Right ventricle myocardium superior (tissue), 1 donor: ENCODE data around the gene ARHGEF28. TPM values are rescaled to one million over a fixed set of nuclear protein-coding genes. Genes with fewer than 3 reads are reported as not detected.

Experiments
- ATAC-seq: fragments of 200-7000 bp; cut with Tn5 transposase; one replicate; pipeline ENCODE4 v1.9.1; 2020; ENCODE audit warnings: mild to moderate bottlenecking; ENCODE audit not compliant: poor library complexity
- DNase-seq: peaks from one replicate; pipeline ENCODE4 v3.0.0-alpha.2; 2020
- intact Hi-C: fragments of 100-400 bp; cut with DNase I; formaldehyde crosslinking; loops from one replicate; pipeline ENCODE4 v1.11.2; 2022
- total RNA-seq: library from RNA; stranded (reverse); fragmentation: NEBNext Ultra II Directional; extraction: Animal tissue kit (Norgen Biotek cat#: 25700); gene quantifications from one replicate; pipeline ENCODE4 v1.2.1, GENCODE V29; 2021
- donor health status: DM: no; HTN: yes; CAD: no; lungs with severe emphysema.

ARHGEF28 gene
- total RNA-seq, 1 donor from 2014 or later: 1.6 TPM

DNA sequence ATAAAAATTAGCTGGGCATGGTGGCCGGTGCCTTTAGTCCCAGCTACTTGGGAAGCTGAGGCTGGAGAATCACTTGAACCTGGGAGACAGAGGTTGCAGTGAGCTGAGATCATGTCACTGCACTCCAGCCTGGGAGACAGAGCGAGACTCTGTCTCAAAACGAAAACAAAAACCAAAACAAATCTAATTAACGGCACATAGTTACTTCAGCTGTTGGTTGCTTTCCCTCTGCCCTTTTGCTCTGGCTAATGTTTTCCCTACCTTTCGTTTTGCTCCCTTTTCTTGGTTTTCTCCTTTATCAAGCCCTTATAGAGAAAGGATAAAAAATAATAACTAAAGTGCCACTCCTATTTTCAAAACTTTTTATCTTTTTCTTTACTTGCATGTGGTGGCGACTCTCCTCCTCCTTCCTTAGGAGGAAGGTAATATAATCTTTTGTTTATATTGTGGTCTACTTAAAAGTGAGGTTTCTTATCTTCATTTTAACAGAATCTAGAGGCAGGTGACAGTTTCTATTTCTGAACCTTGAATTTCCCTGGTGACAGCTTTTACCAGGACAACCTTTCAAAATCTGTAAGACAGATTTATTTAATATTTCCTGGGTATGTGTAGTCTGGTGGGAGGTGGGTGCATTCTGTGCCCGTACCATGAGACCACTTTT lies 125.4 kb downstream of the ARHGEF28 start:
- DNase-seq (no peak), ATAC-seq (no peak)
- intact Hi-C loops: no loop called here

DNA sequence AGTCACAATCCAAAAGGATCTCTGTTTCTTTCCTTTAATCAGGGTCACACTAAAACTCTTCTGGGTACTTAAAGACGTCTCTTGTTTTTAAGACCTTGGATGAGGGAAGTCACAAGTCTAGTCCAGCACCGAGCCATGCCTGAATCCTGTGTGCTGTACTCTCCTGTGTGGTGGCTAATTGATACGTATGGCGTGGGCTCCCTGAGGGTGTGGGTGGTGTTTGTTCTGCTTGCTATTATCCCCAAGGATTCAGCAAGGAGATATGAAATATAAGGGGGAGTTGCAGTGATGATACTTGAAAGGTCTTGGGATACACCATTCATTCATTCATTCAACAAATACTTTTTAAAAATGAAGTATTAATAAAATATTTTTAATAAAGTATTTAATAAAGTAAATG lies 128.3 kb downstream of the ARHGEF28 start:
- no peak for DNase-seq
- ATAC-seq: no peak
- intact Hi-C loops: no loop called here

DNA sequence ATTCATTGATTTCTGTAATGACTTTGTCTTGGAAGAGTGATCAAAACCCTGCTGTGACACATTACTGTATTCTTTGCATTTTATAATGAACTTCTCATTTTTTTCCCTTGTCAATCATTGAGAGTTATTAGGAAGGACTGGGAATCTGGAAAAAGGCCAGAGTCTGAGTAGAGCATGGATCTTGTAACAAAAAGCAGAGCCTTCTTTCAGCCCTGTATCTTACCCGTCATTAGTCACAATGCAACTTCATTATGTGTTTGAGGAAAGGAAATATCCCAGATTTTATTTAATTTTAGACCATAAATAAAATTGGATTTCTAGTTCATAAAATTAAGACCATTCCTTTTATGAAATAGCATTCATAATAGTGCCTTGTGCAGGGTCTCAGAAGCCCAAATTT lies 131.4 kb downstream of the ARHGEF28 start:
- ATAC-seq (no peak), DNase-seq (no peak)
- intact Hi-C loops: no loop called here

DNA sequence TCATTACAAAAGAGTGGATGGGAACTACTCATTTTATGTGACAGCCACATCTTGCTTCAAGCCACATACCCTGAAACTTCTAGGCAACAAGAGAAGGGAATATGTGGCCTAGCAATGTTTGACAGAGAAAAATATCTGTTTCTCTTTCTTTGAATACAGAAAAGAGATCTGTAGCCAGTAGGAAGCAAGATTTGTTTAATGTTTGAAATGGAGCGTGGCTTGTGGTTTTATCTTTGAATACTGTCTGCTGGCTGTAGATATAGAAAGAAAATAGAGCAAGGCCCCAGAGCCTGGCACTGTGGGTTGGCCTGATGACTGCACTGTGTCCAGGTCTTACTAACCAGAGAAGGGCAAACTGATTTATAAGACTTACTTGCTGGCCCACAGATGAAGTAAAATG lies 133.8 kb downstream of the ARHGEF28 start:
- intact Hi-C loops: no loop called here
- ATAC-seq (no peak), DNase-seq (no peak)

DNA sequence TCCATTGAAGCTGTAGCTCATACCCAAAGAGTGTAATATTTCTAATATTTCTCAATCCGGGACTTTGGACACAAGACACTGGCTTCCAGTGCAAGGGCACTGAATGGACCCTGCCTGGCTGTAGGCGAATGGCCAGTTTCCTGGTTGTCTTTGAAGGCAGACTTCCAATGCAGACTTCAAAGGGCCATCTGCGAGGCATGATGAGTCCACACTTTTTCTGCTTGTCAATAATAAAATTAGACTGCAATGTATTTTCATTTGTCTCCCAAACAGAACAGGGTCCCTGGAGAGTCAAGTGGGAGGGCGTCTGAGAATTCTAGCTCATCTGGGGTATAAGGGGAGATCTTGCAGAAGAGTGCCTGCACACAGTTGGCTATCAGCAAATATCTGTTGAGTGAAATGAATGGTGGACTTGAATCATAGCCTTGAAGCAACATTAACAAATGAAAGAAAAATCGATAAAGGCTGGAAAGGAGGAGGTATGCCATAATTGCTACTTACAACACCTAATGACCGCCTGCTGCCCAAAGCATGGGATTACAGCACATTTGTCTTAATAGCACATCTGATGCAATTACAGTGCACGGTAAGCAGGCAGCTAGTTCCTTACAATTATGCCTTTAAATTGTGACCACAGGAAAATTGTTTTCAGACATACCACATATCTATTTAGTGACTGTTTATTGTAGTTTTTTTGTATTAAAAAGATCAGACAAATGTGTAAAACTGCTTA lies 137.5 kb downstream of the ARHGEF28 start:
- intact Hi-C loops: no loop called here
- ATAC-seq (no peak), DNase-seq (no peak)

DNA sequence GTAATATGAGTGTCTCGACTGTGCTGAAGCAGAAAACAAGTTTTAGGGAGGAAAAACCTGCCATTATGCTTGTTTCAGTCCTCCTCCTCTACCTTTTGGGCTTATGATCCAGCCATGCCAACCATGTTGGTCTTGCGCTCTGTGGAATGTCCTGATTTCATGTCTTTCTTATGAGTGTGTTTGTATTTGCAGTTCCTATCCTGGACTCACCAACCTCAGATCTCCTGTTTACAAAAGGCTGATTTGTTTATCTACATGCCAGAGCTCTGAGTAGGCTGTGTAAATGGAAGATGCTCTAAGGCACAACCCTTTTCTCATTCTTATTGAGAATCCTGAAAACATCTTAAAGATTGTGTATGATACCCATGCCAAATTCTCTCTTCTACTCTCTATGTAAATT lies 138.6 kb downstream of the ARHGEF28 start:
- intact Hi-C loops: no loop called here
- ATAC-seq (no peak), DNase-seq (no peak)

DNA sequence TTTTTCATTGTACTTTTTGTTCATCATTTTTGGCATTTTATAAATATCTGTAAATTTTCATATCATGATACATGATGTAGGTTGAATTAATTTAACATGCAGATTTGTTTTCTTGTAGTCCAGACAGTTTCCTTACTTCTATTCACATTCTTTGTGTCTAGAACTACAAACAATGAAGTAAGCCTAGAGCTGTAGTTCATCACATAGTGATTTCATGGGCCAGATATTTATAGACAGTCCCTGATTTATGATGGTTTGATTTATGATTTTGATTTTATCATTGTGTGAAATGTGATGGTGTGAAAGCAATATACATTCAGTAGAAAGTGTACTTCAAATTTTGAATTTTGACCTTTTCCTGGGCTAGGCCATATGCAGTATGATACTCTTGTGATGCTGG lies 139.0 kb downstream of the ARHGEF28 start:
- no peak for ATAC-seq
- DNase-seq: no peak
- intact Hi-C loops: no loop called here

DNA sequence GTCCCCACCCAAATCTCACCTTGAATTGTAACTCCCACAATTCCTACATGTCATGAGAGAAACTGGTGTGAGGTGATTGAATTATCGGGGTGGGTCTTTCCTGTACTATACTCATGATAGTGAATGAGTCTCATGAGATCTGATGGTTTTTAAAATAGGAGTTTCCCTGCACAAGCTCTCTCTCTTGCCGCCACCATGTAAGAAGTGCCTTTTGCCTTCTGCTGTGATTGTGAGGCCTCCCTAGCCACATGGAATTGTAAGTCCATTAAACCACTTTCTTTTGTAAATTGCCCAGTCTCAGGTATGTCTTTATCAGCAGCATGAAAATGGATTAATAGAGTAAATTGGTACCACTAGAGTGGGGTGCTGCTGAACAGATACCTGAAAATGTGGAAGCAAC lies 140.9 kb downstream of the ARHGEF28 start:
- no peak for DNase-seq
- intact Hi-C loops: no loop called here

DNA sequence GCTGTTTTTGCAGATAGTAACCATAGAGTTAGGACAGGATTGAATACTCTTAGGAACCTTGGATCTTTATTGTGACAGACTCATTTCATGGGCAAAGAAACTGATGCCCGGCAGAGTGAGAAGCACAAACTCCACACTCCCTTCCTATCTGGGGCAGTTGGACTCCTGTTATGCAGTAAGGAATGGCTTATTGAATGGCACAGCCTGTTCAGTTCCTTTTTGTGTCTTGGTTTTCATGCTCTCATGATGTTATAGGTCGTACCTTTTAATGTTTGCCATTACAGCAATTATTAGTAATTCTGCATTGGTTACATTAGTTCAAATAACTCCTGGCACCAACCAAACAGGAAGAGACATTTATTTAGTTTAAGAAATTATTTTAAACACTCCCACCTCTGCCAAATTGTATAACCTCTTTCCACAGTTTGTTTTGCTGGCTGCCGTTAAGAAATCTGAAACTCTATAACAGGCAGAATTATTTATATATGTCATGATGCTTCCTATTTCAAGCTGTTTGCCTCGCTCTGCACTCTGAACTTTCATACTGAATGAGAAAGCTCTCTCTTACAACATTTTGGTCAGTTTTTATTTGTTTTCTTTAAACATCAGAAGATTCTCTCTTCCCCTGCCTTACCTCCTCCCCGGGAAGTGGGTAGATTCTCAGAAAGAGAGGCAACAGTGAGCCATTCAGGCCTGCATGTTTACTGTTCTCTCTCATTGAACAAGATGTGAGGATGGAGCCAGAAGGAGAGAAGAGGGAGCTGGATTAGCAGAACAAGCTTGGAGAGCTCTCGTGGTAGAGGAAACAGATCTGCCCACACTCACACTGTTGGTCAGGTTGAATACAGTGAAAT lies 144.4 kb downstream of the ARHGEF28 start:
- no peak for DNase-seq
- intact Hi-C loops: no loop called here
- no peak for ATAC-seq

More for the DNA sequence above, 140.9 kb downstream of the ARHGEF28 start:
- no peak for ATAC-seq

DNA sequence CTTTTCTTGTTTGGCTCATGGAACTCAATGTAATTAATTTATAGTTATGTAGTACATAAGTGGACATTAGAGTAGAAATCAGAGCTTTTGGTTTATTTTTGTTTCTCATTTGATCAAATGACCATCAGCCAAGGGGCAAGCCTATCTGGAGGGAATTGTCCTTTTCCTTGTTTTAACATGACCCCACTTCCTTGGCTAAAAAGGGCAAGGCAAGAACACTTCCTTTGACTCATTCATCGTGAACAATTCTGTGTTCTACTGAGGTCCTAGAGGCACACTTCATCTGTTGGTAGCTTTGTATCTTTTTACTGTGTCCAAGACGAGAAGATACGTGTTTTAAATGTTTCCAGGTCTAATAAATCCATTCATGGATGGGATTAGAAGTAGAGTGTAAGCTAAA lies 148.9 kb downstream of the ARHGEF28 start:
- no peak for DNase-seq
- intact Hi-C loops: no loop called here
- no peak for ATAC-seq

DNA sequence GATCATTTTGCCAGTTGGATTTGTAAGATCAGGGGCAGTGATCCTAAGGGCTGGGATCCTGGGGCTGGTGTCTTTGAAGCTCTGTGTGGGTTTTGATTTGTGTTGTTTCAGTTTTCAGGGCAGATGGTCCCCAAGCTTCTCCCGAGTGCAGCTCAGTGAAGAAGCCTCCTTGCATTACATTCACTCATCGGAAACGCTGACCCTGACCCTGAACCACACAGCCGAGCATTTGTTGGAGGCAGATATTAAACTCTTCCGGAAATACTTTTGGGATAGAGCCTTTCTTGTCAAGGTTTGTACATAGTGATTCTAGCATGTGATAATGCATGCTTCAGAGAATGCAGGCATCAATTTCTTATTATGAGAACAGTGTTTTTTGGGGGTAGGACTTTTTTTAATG lies 150.4 kb downstream of the ARHGEF28 start:
- ATAC-seq (no peak), DNase-seq (no peak)
- intact Hi-C loops: no loop called here

DNA sequence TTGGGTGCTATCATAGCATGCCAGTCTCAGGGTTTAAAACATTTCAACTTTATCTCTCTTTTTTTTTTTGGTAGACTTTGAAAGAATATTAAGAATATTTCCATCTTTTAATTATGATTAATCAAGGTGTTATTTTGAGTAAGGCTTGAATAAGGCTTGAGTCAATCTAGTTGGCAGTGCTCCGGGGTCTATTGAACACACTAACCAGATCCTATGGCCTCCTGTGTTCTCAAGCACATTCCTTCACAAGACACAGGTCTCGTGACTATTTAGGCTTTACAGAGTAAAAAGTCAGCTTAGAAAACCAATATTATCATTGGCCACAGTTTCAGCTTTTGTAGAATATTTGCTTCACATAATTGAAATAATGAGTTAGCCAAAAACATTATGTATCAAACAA lies 151.2 kb downstream of the ARHGEF28 start:
- no peak for ATAC-seq
- intact Hi-C loops: no loop called here
- DNase-seq: no peak

DNA sequence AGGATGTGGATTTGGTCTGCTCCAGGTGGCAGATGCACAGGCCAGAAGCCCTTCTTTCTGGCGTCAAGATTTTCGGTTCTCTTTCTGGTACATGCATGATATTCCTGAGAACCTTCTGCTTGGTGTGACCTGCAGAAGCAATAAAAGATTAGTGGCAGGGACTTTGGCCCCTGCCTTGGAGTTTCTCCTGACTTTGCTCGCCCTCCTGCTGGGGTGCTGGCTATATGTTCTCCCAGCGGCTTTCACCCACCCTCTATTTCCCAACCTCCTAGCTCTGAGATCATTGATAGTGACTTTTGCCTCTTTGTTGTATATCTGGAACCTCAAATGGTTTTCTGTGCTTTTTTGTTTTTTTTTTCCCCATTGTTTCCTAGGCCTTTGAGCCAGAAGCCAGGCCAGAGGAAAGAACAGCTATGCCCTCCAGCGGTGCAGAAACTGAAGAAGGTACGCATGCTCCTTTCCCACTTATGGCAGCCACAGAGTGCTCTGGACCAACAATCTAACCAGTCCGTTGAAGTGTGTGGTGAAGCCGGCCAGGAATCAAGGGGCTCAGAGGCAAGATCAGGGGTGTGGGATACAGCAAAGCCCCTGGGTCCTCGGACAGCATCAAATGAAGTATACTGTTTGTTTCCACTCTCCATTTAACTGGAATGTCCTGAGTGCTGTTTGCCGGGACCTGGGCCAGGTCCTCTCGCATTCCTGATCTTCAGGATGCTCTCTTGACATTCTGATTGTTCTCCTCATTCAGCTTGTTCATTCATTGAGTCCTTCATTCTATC lies 154.5 kb downstream of the ARHGEF28 start:
- ATAC-seq (no peak), DNase-seq (no peak)
- intact Hi-C loops: no loop called here

DNA sequence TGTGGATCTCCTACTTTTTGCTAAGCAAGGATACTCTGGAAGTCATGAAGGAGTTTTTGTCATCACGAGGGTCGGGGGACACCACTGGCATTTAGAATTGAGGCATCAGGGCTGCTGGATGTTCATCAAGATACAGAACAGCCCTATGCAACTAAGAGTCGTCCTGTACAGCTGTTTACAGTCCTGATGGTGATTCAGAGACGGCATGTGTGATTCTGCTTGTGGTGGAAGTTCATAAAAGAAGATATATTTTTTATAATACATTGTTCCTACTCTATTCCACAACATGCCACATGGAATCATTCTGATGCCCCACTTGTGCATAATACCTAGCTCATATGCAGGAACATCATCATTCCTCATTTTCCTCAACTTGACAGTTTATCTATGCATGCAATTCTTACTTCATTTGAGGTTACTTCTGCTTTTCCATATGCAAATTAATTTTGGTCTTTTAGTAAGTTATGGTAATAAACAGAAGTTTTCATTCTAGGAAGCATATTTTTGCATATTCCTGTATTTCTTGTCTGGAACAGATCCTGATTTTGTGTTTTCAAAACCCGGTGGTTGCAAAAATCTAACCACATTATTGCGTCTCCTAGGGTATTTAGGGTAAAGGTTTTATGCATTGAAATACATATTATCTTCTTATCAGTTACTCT lies 155.2 kb downstream of the ARHGEF28 start:
- intact Hi-C loops: no loop called here
- no peak for ATAC-seq

DNA sequence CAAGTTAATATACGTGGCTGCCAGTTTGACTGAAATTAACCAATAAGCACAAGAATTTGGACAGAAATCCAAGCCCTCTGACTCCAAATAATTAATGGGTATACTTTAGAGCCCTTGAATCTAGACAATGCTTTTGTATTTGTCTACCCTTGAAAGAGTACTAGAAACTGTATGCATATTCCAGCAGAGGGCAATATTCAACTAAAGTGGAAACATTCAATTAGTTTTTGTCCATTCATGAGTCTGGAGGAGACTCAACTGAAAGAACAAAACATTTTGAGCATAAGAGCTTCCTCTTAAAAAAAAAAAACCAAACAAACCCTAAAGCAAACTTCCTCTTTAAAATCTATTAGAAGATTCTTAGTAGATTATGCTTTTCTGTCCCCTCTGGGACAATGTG lies 157.8 kb downstream of the ARHGEF28 start:
- DNase-seq (no peak), ATAC-seq (no peak)
- intact Hi-C loops: no loop called here

More for the DNA sequence above, 155.2 kb downstream of the ARHGEF28 start:
- no peak for DNase-seq

DNA sequence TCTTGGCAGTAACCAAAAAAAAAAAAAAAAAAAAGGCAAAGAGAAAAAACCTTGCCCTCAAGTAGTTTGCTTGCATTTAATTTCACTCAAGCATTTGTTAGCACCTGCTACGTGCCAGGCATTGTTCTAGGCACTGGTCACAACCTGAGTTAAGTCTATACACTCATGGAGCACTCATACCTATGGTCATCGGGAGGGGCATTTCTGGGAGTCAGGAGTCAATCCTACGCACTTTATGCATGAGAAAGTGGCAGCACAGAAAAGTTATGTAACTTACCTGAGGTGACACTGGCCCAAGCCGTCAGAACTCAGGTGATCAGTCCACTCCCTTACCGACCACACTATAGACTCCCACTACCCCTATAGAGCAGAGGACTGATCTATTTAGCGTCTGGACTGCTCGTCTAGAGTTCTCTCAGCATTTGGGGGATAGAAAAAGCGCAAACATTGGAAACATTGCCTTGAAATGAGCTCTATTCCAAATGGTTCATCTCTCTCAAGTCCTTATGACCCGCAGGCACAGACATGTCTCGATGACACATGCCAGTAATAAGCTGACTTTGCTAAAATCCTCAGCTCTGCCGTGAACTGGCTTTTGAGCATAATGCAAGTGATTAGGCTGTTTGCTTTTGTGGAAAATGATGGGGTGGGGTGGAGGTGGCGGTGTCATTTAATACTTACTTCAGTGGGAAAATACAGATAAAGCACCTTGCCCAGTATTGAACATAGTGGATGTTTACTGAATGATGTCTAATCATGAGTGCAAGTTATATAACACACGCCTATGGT lies 160.2 kb downstream of the ARHGEF28 start:
- ATAC-seq (no peak), DNase-seq (no peak)
- intact Hi-C loops: no loop called here

DNA sequence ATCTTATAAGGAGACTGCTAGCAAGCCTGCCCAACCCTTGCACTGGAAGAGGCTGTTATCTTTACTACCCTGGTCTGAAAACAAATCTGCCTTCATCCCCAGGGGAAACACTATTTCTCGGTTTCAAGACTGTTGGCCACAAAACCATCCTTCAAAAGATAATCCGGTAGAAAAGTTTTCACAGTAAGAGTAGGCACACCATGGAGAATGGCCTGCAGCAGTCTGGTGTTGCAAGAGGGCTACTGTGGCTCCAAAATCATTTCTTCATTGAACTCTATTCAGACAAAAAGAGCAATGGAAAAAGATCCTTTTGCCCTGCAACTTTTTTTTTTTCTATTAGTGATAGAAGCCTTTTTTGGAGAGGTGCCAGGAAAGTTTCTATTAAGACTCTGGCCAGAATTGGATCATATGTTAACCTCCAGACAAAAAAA lies 163.9 kb downstream of the ARHGEF28 start:
- no peak for ATAC-seq
- intact Hi-C loops: no loop called here
- no peak for DNase-seq

DNA sequence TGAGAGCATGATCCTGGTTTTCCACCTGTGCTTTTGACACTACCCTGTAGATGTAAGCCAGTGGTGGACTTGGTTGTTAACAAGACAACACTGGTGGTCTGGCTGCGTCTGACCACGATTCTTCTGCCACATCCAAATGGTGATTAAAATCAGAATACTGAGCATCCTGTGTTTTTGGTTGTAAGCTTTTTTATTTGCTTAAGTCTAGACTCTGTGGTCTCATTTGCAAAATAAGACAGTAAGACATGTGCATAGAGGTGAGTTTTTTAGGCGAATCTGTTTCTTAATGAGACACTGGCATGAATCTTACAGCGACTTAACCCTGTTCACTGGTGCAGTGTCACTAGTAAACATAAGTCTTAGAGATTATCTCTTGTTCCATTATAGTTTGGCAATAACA lies 165.4 kb downstream of the ARHGEF28 start:
- ATAC-seq (no peak), DNase-seq (no peak)
- intact Hi-C loops: no loop called here
